Mucosa of gallbladder (tissue), 1 donor: Measurements from ENCODE around the gene ZNF318. TPM values are rescaled to one million over a fixed set of nuclear protein-coding genes. Genes with fewer than 3 reads are reported as not detected.

ENCODE experiments used
- total RNA-seq: library from RNA; stranded (reverse); gene quantifications from one replicate; pipeline ENCODE4 v1.2.1, GENCODE V29; 2021
- donor health status: DM: no; HTN: no; CAD: no.

ZNF318 gene
- total RNA-seq, 1 donor from 2014 or later: 20.9 TPM

Other genes with a start within 250 kb of the ZNF318 start
- gene SRF, start 198.4 kb downstream of the ZNF318 start, total RNA-seq: 50.5 TPM
- 50.0 TPM for gene CUL9, start 187.5 kb downstream of the ZNF318 start, total RNA-seq
- gene DNPH1, start 140.2 kb downstream of the ZNF318 start, total RNA-seq: 58.2 TPM
- 1.6 TPM for gene TTBK1, start 126.2 kb downstream of the ZNF318 start, total RNA-seq
- gene SLC22A7, start 71.4 kb downstream of the ZNF318 start, total RNA-seq: 0.37 TPM
- gene CRIP3, start 60.8 kb downstream of the ZNF318 start, total RNA-seq: 7.3 TPM
- gene ABCC10, start 57.9 kb upstream of the ZNF318 start, total RNA-seq: 46.8 TPM
- gene DLK2, start 85.9 kb upstream of the ZNF318 start, total RNA-seq: 0.37 TPM
- gene TJAP1, start 107.9 kb upstream of the ZNF318 start, total RNA-seq: 41.0 TPM
- 7.0 TPM for gene LRRC73, start 140.7 kb upstream of the ZNF318 start, total RNA-seq
- 155 TPM for gene YIPF3, start 147.3 kb upstream of the ZNF318 start, total RNA-seq
- 33.8 TPM for gene POLR1C, start 147.4 kb upstream of the ZNF318 start, total RNA-seq
- 31.6 TPM for gene XPO5, start 206.4 kb upstream of the ZNF318 start, total RNA-seq
- gene POLH, start 206.5 kb upstream of the ZNF318 start, total RNA-seq: 12.9 TPM